Panc1 (cell line): ENCODE measurements around the gene TRAF3IP1.

Experiments
- CTCF ChIP-seq: fragments of 450-650 bp; IDR thresholded peaks from 2 replicates; pipeline ENCODE4 v1.5.1; 2017; ENCODE audit warnings: mild to moderate bottlenecking
- POLR2AphosphoS5 ChIP-seq: IDR thresholded peaks from 2 replicates; pipeline ENCODE4 v1.6.1; 2012; ENCODE audit warnings: mild to moderate bottlenecking, low read depth, low read length, moderate library complexity

- TF ChIP-seq CTCF (no peak), POLR2AphosphoS5 (no peak)
Observed at GRCh38 chr2:238361877-238362276, 41.6 kb downstream of the TRAF3IP1 start.
